ENCODE results near the gene SETD1B.
A peak's percentile ranks its signal among the peaks of the same experiment; 100 is the strongest.

Gene SETD1B

GRCh38 chr12:121823727-121824115, 19.9 kb downstream of the SETD1B start:
- no peak for DNase-seq (ENCODE audit: low read depth in 2 of 3, low spot score in 1 of 3)

DNA sequence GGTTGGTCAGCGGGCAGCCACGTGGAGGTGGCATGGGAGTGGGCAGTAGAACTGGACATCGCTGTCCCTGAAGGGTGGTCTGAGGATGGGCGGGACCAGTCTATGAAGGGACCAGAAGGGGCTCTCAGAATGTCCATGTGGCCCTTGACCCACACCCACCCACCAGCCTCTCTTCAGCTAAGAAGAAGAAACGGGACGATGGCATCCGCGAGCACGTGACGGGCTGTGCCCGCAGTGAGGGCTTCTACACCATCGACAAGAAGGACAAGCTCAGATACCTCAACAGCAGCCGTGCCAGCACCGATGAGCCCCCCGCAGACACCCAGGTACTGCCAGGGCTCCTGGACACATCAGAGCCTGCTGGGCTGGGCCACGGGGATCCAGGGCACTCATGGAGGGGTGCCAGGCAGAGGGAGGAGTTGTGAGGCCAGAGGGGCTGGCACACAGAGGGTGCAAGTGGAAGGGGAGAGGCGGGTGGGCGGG, 21.3 kb downstream of the SETD1B start:
- DNase-seq (ENCODE audit: low read depth in 2 of 3, low spot score in 1 of 3): no peak

- no peak for DNase-seq (ENCODE audit: low read depth in 2 of 3, low spot score in 1 of 3)
Observed at GRCh38 chr12:121826318-121827150, 22.7 kb downstream of the SETD1B start.

- DNase-seq (ENCODE audit: low read depth in 2 of 3, low spot score in 1 of 3): no peak
Observed at GRCh38 chr12:121827351-121828099, 23.7 kb downstream of the SETD1B start.

DNA sequence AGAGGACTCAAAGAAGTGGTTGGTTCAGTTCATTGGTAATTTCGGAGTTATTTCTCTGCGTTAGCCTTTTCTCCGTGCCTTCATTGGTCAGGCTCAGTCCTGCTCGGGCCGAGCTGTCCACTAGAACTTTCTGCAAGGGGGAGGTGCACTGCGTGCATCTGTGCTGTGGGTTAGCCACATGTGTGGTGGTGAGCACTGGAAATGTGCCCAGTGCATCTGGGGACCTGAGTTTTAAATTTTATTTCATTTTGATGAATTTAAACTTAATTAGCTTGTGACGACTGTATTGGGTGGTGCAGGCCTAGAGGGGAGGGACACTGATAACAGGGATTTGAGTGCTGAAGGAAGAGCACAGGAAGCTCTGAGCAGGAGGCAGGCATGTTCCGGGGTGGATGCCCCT, 24.5 kb downstream of the SETD1B start:
- DNase-seq (ENCODE audit: low read depth in 2 of 3, low spot score in 1 of 3): no peak

DNA sequence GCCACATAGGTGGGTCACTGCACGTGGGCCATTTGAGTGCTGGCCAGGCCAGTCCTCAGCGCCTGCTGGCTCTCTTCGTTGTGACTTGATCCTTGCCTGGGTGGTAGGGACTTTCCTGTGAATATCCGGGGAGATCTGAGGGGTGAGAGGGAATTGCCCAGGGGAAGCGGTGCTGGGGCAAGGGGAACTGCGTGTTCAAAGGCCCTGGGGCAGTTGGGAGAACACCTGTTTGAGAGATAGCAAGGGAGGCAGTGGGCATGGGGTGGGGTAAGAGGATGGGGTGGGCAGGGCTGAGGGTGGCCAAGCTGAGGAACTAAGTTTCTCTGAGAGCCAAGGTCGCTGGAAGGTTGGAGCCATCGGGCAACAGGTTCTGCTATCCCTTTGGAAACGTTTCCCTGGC, 25.0 kb downstream of the SETD1B start:
- DNase-seq (ENCODE audit: low read depth in 2 of 3, low spot score in 1 of 3): no peak

- no peak for DNase-seq (ENCODE audit: low read depth in 2 of 3, low spot score in 1 of 3)
Observed at GRCh38 chr12:121829250-121829918, 25.6 kb downstream of the SETD1B start.

DNA sequence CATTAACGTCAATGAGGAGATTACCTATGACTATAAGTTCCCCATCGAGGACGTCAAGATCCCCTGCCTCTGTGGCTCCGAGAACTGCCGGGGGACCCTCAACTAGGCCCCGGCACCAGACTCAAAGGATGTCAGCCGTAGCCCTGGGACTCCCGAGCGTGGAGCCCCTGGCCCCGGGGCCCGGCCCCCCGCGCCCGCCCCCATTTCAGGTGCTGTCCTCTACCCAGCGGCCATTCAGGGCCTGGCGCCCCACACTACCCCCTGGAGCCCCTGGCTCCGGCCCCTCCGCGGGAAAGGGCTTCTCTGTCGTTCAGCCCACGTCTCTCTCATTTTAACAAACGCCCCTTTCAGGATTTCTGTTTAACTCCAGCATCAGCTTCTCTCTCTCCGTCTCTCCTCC, 26.3 kb downstream of the SETD1B start:
- DNase-seq (ENCODE audit: low read depth in 2 of 3, low spot score in 1 of 3): no peak

DNA sequence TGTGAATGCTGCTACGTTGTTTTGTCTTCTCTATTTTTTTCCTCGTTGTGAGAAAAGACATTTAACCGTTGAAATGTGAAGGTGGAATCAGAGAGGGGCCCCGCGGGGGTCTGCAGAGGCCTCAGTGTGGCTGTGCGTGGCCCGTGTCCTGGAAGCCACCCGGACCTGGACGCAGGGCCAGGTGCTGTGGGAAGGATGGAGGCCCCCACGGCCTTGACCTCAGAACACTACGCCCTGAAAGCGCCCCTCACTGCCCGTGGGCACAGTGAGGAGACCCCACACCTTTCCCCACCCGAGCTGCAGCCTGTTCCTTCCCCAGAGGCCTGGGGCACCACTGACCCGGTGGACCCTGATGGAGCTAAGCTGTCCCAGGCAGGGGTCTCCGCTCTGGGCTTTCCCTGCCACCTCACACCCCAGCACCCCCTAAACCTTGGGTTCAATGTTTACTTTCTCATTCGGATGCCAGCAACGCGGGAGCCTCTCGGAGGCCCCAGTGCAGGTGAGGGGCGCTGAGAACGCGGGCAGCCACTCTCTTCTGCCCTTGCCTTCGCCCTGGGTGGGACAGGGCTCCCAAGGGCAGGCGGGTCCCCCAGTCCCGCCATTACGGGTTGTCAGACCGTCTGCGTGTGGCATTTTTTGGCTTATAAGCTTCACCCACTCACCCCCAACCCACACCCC, 26.9 kb downstream of the SETD1B start:
- no peak for DNase-seq (ENCODE audit: low read depth in 2 of 3, low spot score in 1 of 3)

DNA sequence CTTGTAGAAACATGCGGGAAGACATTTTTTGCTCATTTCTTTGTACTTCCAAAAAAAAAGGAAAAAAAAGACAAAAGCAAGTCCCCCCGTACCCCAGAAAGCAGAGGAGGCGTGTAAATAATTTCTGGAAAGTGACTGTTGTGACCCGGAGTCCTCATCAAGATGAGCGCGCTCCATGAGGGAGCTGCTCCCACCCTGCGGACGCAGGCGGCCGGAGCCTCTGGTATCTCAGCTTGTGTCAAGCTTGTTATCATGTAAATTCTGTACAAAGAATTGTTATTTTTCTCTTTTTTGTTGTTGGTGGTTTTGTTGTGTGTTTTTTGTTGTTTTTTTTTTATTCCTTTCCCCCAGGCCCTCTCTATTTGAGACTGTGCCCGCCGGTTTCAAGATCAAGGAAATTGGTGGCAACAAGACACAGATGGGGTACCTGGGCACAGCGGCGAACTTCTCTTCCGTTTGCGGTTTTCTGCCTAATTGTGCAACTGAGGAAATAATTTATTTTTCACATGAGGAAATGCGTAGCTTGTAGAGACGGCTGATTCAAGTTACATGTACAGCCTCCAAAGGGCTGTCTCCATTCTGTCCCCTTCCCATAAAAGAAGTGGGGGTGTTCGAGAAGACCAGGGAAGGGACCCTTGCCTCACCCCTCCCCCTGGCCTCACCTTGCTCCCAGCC, 27.9 kb downstream of the SETD1B start:
- no peak for DNase-seq (ENCODE audit: low read depth in 2 of 3, low spot score in 1 of 3)

- DNase-seq (ENCODE audit: low read depth in 2 of 3, low spot score in 1 of 3): no peak
Observed at GRCh38 chr12:121837680-121838079, 33.9 kb downstream of the SETD1B start.

- no peak for DNase-seq (ENCODE audit: low read depth in 2 of 3, low spot score in 1 of 3)
Observed at GRCh38 chr12:121838126-121838525, 34.3 kb downstream of the SETD1B start.

- DNase-seq (ENCODE audit: low read depth in 2 of 3, low spot score in 1 of 3): peak; percentile 99 to 100 (median 100)
Observed at GRCh38 chr12:121839106-121839992, 35.5 kb downstream of the SETD1B start.

GRCh38 chr12:121839993-121840761, 36.4 kb downstream of the SETD1B start:
- DNase-seq (ENCODE audit: low read depth in 2 of 3, low spot score in 1 of 3): no peak

GRCh38 chr12:121843236-121843982, 39.6 kb downstream of the SETD1B start:
- DNase-seq (ENCODE audit: low read depth in 2 of 3, low spot score in 1 of 3): no peak

DNA sequence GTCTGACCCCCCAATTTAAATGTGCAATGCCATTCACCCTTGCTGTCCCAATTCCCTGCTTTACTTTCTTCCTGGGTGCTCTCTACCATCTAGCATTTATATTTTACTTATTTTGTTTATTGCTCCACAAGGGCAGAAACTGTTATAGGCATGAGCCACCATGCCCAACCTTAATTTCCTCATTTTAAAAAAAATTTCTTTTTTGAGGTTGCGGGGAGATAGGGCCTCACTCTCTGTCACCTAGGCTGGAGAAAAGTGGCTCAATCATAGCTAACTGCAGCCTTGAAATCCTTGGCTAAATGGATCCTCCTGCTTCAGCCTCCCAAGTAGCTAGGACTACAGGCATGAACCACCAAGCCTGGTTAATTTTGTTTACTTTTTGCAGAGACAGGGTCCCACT, 41.9 kb downstream of the SETD1B start:
- no peak for DNase-seq (ENCODE audit: low read depth in 2 of 3, low spot score in 1 of 3)

- no peak for DNase-seq (ENCODE audit: low read depth in 2 of 3, low spot score in 1 of 3)
Observed at GRCh38 chr12:121849211-121849610, 45.4 kb downstream of the SETD1B start.

- no peak for DNase-seq (ENCODE audit: low read depth in 2 of 3, low spot score in 1 of 3)
Observed at GRCh38 chr12:121849665-121850064, 45.9 kb downstream of the SETD1B start.
